Activated naive CD4-positive, alpha-beta T cell treated with anti-CD3 and anti-CD28 coated beads, Interleukin-2, amount 10 ng/mL, durations not matched to agents 7 days and 5 days (primary cell): Measurements from ENCODE around the gene MTERF1.
"Not testable (repeated sequence)": the region's sequence is repeated elsewhere in the genome, so short reads cannot be mapped to it uniquely, and the experiment has no call there.

Experiments used
- CTCF ChIA-PET: fragments of 350-600 bp; sonication (Branson Sonifier 250); formaldehyde crosslinking; loops from one replicate; lab custom pipeline; 2021; ENCODE audit warnings: antibody characterized with exemption; lab: Charles Lee
- DNase-seq: peaks from one replicate; pipeline ENCODE4 v3.0.0-alpha.2; 2020
- H3K27ac Mint-ChIP-seq: one replicate; pipeline ENCODE4 v1.8.0; 2021; ENCODE audit warnings: mild to moderate bottlenecking, moderate library complexity, mixed read lengths
- H3K27me3 Mint-ChIP-seq: one replicate; pipeline ENCODE4 v1.8.0; 2021; ENCODE audit warnings: mild to moderate bottlenecking, mixed read lengths
- H3K36me3 Mint-ChIP-seq: one replicate; pipeline ENCODE4 v1.8.0; 2021; ENCODE audit warnings: mixed read lengths
- H3K4me1 Mint-ChIP-seq: one replicate; pipeline ENCODE4 v1.8.0; 2021; ENCODE audit warnings: mixed read lengths
- H3K4me3 Mint-ChIP-seq: one replicate; pipeline ENCODE4 v1.8.0; 2021; ENCODE audit warnings: mild to moderate bottlenecking, moderate library complexity, mixed read lengths
- H3K9me3 Mint-ChIP-seq: one replicate; pipeline ENCODE4 v1.8.0; 2021; ENCODE audit warnings: mixed read lengths

MTERF1 gene

GRCh38 chr7:91869661-91870060, 10.8 kb downstream of the MTERF1 start:
- CTCF ChIA-PET: no interaction called here
- H3K4me1 Mint-ChIP-seq: no peaks in the 10 kb centered on the region
- H3K4me3 Mint-ChIP-seq: no peak overlapping the region
- H3K27me3 Mint-ChIP-seq: no peaks in the 10 kb centered on the region
- peaks cover 28% of the 10 kb centered on the region for H3K36me3 Mint-ChIP-seq
- no peak for DNase-seq
- H3K27ac Mint-ChIP-seq: no peak overlapping the region
- H3K9me3 Mint-ChIP-seq: peaks cover 1% of the 10 kb centered on the region

DNA sequence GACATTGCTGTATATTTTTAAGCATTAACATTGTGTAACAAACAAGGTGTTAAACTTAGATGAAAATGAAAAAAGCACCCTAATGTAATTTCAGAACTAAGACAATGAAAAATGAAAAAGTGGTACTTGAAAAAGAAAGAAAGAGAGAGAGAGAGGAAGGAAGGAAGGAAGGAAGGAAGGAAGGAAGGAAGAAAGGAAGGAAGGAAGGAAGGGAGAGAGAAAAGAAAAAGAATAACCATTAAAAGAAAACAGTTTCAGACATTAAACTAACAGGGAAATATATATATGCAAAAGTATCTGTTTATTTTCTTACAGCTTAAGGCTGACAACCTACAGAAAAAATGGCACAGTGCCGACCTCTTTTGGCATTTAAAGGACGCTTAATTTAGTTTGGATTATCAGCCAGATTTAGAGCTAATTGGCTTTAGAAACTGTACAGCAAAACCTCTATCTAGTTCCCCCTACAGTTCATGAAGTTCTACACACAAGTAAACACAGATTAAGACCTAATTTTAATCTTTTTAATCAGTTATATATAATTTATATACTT, 13.8 kb downstream of the MTERF1 start:
- no peaks in the 10 kb centered on the region for H3K27me3 Mint-ChIP-seq
- H3K9me3 Mint-ChIP-seq: peaks cover 2% of the 10 kb centered on the region
- CTCF ChIA-PET: no interaction called here
- H3K27ac Mint-ChIP-seq: no peak overlapping the region
- peaks cover 17% of the 10 kb centered on the region for H3K36me3 Mint-ChIP-seq
- DNase-seq: no peak
- no peaks in the 10 kb centered on the region for H3K4me1 Mint-ChIP-seq
- no peak overlapping the region for H3K4me3 Mint-ChIP-seq

DNA sequence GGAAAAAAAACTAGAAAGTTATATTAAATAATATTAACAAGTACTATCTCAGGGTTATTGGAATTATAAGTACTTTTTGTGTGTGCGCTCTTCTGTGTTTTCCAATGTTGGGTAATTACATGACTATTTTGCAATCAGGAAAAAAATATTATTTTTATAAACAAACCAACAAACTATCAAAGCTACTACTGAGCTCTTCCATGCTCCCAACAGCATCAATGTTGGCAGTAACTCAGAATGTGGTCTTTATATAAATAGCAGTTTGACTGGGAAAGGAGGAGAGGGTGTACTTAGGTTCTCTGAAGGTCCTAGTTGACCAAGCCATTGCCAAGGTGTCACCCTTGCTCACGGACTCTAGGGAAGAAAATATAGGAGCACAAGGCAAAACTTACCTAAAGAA, 15.0 kb downstream of the MTERF1 start:
- Mint-ChIP-seq H3K9me3 (peaks cover 2% of the 10 kb centered on the region), H3K27ac (no peak overlapping the region), H3K4me1 (no peaks in the 10 kb centered on the region), H3K4me3 (no peak overlapping the region), H3K27me3 (no peaks in the 10 kb centered on the region), H3K36me3 (peaks cover 13% of the 10 kb centered on the region)
- no peak for DNase-seq
- CTCF ChIA-PET: no interaction called here

DNA sequence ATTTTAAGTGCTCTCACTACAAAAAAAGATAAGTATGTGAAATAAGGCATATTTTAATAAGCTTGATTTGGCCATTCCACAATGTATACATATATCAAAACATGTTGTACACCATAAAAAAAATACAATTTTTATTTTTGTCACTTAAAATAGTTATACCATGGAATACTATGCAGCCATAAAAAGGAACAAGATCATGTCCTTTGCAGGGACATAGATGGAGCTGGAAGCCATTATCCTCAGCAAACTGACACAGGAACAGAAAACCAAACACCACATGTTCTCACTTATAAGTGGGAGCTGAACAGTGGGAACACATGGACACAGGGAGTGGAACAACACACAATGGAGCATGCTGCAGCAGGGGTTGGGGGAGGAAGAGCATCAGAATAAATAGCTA, 15.9 kb downstream of the MTERF1 start:
- H3K27ac Mint-ChIP-seq, H3K9me3 Mint-ChIP-seq, H3K4me3 Mint-ChIP-seq, DNase-seq, H3K4me1 Mint-ChIP-seq, CTCF ChIA-PET, H3K27me3 Mint-ChIP-seq: not testable (repeated sequence)
- peaks cover 13% of the 10 kb centered on the region for H3K36me3 Mint-ChIP-seq

DNA sequence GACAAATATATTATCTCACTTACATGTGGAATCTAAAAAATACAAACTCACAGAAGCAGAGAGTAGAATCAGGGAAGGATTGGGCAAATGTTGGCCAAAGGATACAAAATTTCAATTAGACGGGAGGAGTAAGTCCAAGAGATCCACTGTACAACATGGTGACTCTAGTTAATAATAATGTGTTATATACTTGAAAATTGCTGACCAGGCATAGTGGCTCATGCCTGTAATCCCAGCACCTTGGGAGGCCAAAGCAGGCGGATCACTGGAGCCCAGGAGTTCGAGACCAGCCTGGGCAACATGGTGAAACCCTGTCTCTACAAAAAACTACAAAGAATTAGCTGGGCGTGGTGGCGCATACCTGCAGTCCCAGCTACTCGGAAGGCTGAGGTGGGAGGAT, 16.4 kb downstream of the MTERF1 start:
- peaks cover 13% of the 10 kb centered on the region for H3K36me3 Mint-ChIP-seq
- H3K27ac Mint-ChIP-seq: no peak overlapping the region
- H3K4me1 Mint-ChIP-seq: no peaks in the 10 kb centered on the region
- no peaks in the 10 kb centered on the region for H3K27me3 Mint-ChIP-seq
- H3K9me3 Mint-ChIP-seq: peaks cover 2% of the 10 kb centered on the region
- DNase-seq: no peak
- H3K4me3 Mint-ChIP-seq: no peak overlapping the region
- CTCF ChIA-PET: interaction anchor here (0.6 kb wide), 1 partner anchor 526 kb away, joined by 3 read pairs; no protein-coding TSS in a partner anchor

GRCh38 chr7:91852263-91852741, 28.2 kb downstream of the MTERF1 start:
- Mint-ChIP-seq H3K27me3 (no peaks in the 10 kb centered on the region), H3K4me1 (no peaks in the 10 kb centered on the region), H3K9me3 (peaks cover 2% of the 10 kb centered on the region), H3K36me3 (no peaks in the 10 kb centered on the region), H3K27ac (no peak overlapping the region), H3K4me3 (no peak overlapping the region)
- CTCF ChIA-PET: interaction anchor here (0.9 to 1.4 kb wide), 5 partner anchors 9 to 765 kb away, joined by 3 to 4 read pairs (median 4); partner anchors contain the start of gene GATAD1
- DNase-seq: no peak

DNA sequence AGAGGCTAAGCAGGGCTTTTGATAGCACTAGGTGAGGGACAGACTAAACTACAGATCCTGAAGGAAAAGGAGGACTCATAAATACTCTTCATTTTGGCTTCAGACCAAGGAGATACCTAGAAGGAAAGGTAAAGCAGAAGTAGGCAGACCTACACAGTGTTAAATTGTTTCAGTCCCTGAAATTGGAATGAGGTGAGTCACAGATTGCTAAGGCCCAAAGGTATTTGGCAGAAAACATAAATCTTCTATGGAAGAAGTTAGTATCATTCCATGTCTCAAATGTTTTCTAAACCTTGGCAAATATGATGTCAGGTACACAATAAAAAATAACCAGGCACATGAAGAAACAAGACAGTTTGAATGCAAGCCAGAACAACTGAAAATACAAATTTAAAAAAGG, 30.0 kb downstream of the MTERF1 start:
- Mint-ChIP-seq H3K27me3 (no peaks in the 10 kb centered on the region), H3K36me3 (no peaks in the 10 kb centered on the region), H3K4me1 (no peaks in the 10 kb centered on the region), H3K27ac (no peak overlapping the region), H3K9me3 (peaks cover 2% of the 10 kb centered on the region), H3K4me3 (no peak overlapping the region)
- CTCF ChIA-PET: interaction anchor here (2.1 kb wide), 1 partner anchor 20 kb away, joined by 7 read pairs; no protein-coding TSS in a partner anchor
- DNase-seq: no peak

DNA sequence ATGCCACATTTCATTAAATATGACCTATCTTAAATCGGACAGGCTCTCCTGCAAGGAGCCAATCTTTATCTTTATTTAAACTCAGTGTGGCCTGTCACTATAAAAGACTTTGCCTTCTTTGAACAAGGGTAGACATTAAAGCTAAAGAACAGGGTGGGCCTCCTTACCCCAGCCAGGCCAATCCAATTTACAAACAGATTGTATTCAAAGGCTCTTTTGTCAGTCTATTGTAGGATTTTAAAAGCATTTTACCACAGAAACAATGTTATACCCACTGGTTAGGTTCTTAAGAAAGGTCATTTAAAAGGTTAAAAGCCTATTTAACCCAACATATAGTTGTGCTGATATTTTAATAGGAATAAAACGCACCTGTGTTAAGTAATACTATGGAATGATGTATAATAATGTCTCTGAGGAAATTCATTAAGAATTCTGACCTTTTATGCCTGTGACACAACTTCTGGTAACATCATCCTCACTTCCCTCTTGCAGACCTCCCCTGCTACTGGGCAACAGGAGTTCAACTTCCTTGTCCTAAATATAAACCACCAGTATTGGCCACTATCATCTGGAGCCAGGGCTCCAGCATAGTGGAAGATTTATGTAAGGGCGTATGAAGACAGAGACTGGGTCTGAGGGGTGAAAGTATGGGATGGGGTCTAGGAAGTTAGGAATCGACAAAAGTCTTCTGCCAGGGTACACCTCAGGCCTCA, 32.5 kb downstream of the MTERF1 start:
- Mint-ChIP-seq H3K9me3 (no peaks in the 10 kb centered on the region), H3K4me3 (no peak overlapping the region), H3K4me1 (no peaks in the 10 kb centered on the region), H3K36me3 (no peaks in the 10 kb centered on the region), H3K27me3 (no peaks in the 10 kb centered on the region), H3K27ac (no peak overlapping the region)
- CTCF ChIA-PET: interaction anchor here (2.1 kb wide), 1 partner anchor 18 kb away, joined by 7 read pairs; no protein-coding TSS in a partner anchor
- no peak for DNase-seq

DNA sequence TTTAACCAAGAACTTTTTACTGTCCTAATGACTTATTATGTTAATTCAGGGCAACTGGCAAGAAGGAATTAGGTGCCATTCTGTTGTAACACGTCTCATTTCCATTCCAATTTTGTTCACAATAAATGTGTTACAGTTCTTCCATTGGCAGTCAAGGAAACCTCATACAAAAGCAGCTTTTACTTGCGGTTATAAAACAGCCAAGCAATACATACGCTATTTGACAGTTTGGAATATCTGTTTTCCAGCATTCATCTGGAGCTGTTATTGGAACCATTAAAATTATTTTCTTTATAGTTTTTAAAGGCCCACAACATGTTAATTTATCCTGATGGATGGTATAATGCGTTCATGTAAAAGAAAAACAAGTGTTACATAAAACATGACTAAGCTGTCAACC, 33.3 kb downstream of the MTERF1 start:
- Mint-ChIP-seq H3K36me3 (no peaks in the 10 kb centered on the region), H3K4me1 (no peaks in the 10 kb centered on the region), H3K27me3 (no peaks in the 10 kb centered on the region), H3K27ac (no peak overlapping the region), H3K4me3 (no peak overlapping the region), H3K9me3 (no peaks in the 10 kb centered on the region)
- CTCF ChIA-PET: no interaction called here
- DNase-seq: no peak

DNA sequence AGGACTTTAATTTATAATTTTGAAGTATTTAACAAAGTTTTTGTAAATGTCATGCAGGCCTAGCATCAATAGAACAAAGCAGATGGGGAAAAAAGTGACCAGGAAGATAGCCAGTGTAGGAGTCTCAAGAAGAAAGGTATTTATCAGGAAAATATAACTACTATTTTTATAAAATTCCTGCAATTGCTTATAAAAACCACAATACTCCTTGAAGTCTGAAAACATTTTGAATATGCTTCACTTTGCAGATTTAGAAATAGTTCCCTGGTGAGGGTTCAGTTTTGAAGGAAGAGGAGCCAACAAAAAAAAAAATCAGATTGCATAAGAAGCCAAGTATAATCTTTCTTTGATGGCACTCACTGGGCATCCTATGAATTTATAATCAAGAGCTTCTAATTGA, 34.1 kb downstream of the MTERF1 start:
- DNase-seq: no peak
- CTCF ChIA-PET: no interaction called here
- Mint-ChIP-seq H3K27ac (no peak overlapping the region), H3K9me3 (no peaks in the 10 kb centered on the region), H3K27me3 (no peaks in the 10 kb centered on the region), H3K36me3 (no peaks in the 10 kb centered on the region), H3K4me1 (no peaks in the 10 kb centered on the region), H3K4me3 (no peak overlapping the region)

DNA sequence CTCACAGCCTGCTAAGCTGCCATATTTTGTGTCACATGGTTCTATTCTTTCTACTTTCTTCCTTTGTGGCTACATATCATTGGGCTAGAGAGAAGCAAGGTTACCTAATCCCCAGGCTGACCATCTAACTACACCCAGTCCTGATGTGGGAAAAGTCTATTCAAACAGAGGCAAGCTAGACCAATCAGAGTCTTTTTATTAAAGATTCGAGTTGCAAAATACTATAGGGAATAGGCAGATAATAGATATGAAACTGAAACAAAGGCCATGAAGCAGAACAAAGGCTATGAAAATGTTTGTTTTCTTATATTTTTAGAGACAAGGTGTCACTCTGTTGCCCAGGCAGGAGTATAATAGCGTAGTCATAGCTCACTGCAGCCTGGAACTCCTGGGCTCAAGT, 36.7 kb downstream of the MTERF1 start:
- Mint-ChIP-seq H3K27ac (no peak overlapping the region), H3K4me3 (no peak overlapping the region)

GRCh38 chr7:91838439-91838838, 42.1 kb downstream of the MTERF1 start:
- CTCF ChIA-PET: no interaction called here
- Mint-ChIP-seq H3K27ac (no peak overlapping the region), H3K4me3 (no peak overlapping the region), H3K27me3 (no peaks in the 10 kb centered on the region), H3K9me3 (no peaks in the 10 kb centered on the region), H3K36me3 (no peaks in the 10 kb centered on the region), H3K4me1 (no peaks in the 10 kb centered on the region)
- no peak for DNase-seq

More for the DNA sequence above, 36.7 kb downstream of the MTERF1 start:
- DNase-seq: no peak
- Mint-ChIP-seq H3K27me3 (no peaks in the 10 kb centered on the region), H3K36me3 (no peaks in the 10 kb centered on the region), H3K4me1 (no peaks in the 10 kb centered on the region), H3K9me3 (no peaks in the 10 kb centered on the region)
- CTCF ChIA-PET: no interaction called here

GRCh38 chr7:91837397-91838070, 43.0 kb downstream of the MTERF1 start:
- Mint-ChIP-seq H3K9me3 (no peaks in the 10 kb centered on the region), H3K27ac (no peak overlapping the region), H3K4me1 (no peaks in the 10 kb centered on the region), H3K36me3 (no peaks in the 10 kb centered on the region), H3K27me3 (no peaks in the 10 kb centered on the region), H3K4me3 (no peak overlapping the region)
- DNase-seq: no peak
- CTCF ChIA-PET: no interaction called here

DNA sequence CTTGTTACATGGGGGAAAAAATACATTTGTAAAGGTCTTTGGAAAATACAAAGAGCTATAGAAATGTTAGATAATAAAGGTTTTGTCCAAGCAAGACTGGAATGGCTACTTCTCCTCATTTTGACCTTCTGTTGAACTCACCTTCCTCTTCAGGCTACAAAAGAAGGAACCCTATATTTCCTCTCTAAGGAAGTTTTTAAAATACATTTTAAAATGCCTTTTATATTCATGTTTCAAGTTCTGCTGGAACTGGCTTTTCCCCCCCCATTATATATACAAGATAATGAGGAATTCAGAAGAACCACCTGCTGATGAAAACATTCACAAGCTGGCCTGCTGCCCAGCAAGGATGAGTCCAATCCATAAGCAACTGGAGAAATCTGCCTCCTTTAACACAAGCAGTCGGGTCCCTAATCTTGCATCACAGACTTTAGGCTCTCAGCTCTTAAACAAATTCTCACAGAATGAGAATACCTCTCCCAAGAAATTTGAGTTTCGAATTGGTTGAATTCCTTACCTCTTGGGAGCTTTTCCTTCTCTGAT, 44.6 kb downstream of the MTERF1 start:
- Mint-ChIP-seq H3K4me3 (no peak overlapping the region), H3K36me3 (no peaks in the 10 kb centered on the region), H3K9me3 (no peaks in the 10 kb centered on the region), H3K27me3 (no peaks in the 10 kb centered on the region), H3K4me1 (no peaks in the 10 kb centered on the region), H3K27ac (no peak overlapping the region)
- no peak for DNase-seq
- CTCF ChIA-PET: no interaction called here
